ENCODE results near the gene COMMD1.

COMMD1 gene

DNA sequence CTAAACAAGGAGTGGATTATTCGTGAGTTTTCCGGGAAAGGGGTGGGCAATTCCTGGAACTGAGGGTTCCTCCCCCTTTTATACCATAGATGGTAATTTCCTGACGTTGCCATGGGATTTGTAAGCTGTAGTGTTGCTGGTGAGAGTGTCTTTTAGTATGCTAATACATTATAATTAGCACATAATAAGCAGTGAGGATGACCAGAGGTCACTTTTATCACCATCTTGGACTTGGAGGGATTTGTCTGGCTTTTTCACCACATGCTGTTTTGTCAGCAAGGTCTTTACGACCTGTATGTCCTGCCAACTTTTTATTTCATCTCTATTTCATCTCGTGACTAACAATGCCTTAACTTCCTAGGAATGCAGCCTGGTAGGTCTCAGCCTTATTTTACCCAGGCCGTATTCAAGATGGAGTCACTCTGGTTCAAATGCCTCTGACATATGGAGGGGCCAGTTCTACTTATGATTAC lies 165.7 kb downstream of the COMMD1 start:
- TF ChIP-seq, protein P1, sequence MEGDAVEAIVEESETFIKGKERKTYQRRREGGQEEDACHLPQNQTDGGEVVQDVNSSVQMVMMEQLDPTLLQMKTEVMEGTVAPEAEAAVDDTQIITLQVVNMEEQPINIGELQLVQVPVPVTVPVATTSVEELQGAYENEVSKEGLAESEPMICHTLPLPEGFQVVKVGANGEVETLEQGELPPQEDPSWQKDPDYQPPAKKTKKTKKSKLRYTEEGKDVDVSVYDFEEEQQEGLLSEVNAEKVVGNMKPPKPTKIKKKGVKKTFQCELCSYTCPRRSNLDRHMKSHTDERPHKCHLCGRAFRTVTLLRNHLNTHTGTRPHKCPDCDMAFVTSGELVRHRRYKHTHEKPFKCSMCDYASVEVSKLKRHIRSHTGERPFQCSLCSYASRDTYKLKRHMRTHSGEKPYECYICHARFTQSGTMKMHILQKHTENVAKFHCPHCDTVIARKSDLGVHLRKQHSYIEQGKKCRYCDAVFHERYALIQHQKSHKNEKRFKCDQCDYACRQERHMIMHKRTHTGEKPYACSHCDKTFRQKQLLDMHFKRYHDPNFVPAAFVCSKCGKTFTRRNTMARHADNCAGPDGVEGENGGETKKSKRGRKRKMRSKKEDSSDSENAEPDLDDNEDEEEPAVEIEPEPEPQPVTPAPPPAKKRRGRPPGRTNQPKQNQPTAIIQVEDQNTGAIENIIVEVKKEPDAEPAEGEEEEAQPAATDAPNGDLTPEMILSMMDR (conservative IDR thresholded peaks at IDR 0.05): no peak
- H3K27ac ChIP-seq: no peak overlapping the region

DNA sequence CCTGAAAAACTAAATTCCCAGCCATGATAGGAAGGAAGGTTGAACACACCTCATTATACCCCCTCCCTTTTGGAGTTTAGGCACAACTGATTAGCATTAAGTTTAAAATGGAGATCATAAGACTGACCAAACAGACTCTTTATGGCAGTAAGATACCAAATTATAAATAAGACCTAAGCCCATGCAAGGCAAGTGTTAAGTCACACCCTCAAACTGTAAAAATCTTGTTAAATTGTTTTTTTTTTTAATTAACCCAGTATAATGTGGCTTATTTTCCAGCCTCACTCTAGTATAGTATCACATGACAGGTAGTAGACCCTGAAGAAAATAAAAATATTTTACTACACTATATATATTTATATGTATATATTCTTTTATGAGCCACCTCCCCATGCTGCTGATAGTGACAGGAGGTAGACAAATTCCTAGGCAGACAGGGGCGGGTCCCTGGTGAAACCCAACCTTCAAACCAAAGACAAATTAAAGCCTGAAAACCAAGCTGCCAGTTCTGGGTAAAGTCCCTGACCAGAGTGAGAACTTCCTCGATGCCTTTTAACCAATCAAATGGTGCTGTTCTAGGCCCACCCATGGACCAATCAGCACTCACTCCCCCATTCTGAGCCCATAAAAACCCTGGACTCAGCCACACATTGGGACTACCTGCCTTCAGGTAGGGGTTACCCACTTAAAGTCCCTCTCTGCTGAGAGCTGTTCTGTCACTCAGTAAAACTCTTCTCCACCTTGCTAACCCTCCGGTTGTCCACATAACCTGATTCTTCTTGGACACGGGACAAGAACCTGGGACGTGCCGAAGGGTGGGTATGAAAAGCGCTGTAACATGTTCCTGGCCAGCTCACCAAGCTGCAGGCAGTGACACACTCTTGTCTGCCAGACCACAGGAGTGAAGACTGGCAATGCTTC lies 166.5 kb downstream of the COMMD1 start:
- no peak overlapping the region for H3K27ac ChIP-seq
- TF ChIP-seq, protein P1 (conservative IDR thresholded peaks at IDR 0.05): no peak

DNA sequence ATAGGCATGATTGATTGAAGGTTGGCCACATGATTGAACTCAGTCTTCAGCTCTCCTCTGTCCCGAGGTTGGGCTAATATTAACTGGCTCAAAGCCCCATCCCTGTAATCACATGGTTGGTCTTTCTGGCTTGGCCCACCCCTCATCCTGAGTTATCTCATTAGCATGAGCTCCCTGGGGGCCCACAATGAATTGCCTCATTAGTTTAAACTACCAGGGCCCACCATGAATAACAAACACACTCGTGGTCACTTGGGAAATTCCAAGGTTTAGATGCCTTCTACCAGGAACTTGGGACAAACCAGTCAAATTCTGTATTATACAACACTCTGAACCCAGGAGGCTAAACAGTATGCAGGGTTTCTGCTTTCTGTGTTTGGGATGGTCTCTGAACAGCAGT lies 168.8 kb downstream of the COMMD1 start:
- H3K27ac ChIP-seq: no peak overlapping the region
- TF ChIP-seq, protein P1 (conservative IDR thresholded peaks at IDR 0.05): no peak

DNA sequence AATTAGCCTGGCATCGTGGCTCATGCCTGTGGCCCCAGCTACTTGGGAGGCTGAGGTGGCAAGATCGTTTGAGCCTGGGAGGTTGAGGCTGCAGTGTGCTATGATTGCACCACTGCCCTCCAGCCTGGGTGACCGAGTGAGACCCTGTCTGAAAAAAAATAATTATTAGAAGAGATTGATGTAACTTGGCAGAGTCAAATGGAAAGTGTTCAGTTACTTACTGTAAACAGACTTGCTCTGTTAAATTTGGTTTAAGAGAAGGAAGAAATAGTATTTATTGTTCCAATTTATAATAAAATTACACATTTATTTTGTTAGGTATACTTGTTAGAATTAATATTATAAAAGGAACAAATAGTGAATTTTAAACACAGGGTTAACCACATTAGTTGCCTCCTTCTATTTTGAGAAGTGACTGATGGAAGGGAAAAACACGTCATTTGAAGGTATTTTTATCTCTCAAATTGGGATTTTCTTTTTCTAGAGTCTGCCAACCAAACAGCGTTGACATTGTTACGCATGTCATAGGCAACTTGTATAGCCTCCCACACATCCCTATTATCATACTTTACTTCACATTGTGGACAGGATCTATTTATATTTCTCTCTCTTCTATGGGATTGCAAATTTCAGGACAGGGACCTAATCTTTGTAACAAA lies 171.6 kb downstream of the COMMD1 start:
- H3K27ac ChIP-seq: no peak overlapping the region
- TF ChIP-seq, protein P1 (conservative IDR thresholded peaks at IDR 0.05): no peak

DNA sequence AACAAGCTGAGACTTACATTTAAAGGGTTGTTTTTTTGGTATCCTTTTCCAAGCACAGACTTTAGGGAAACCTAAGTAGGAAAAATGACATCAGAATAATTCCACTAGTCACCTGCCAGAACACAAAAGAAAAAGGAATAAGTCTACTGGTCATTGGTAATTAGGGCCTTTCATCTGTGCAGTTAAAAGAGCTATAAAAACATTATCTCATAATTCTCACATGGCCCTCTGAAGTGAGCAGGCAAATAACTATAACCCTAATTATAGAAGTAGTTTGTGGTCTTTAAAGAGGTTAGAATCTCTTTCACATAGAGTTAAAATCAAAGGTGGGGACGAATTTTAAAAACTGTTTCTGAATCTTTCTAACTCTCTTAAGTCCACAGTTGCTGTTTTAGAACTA lies 179.3 kb downstream of the COMMD1 start:
- H3K27ac ChIP-seq: no peak overlapping the region
- TF ChIP-seq, protein P1 (conservative IDR thresholded peaks at IDR 0.05): no peak

DNA sequence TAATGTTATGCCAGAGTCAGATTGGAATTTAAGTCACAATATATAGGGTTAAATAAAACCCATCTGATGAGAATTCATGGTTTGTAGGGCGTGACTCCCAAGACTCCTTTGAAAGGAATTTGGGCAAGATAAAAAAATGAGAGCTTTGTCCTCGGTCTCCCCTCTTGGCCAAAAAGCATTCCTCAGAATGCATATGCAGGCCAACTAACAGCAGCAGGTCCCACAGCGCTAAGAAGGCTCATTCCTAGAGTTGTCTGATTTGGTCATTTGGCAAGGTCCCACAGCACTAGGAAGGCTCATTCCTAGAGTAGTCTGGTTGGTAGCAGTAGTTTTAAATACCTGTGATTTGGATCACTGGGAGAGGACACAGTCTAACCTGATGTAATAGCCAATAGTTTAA lies 184.2 kb downstream of the COMMD1 start:
- TF ChIP-seq, protein P1 (conservative IDR thresholded peaks at IDR 0.05): no peak
- peak overlapping the region; percentile 18; the same call in 1 of the 2 replicates for H3K27ac ChIP-seq

DNA sequence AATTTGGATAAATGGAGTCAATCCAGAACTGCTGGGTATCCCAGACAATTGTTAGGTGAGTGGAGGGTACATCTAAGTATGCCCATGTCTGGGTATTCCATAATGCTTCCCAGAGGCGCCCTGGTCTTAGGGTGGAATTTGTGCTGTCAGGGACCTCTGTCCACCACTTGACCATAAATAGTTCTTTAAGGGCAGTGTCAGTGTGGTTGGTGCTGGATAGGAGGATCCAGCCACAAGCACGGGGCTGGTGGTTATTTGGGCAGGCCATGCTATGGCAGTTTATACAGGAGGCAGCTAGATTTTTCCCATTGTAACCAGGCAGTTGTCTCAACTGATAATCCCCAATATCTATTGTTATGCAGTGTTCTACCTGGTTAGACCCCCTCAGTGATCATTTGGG lies 186.0 kb downstream of the COMMD1 start:
- TF ChIP-seq, protein P1 (conservative IDR thresholded peaks at IDR 0.05): no peak
- no peak overlapping the region for H3K27ac ChIP-seq
